Endothelial cell of umbilical vein (primary cell): Measurements from ENCODE around the gene LRRC31.

Experiments used
- EZH2 ChIP-seq: IDR thresholded peaks from 2 replicates; pipeline ENCODE4 v1.6.1; 2012; ENCODE audit warnings: borderline replicate concordance, low read depth, mild to moderate bottlenecking, moderate library complexity, low read length, inconsistent platforms; ENCODE audit not compliant: severe bottlenecking
- TF ChIP-seq, protein P1 (sequence below), 2 donors: IDR thresholded peaks; 1 replicate in 1 of 2; 2 replicates in 1 of 2; pipeline ENCODE4 v1.5.1; 2011; ENCODE audit warnings: low read length in 2 of 2, mild to moderate bottlenecking in 2 of 2, moderate library complexity in 2 of 2, control low read depth in 1 of 2, inconsistent platforms in 1 of 2, low read depth in 1 of 2; ENCODE audit not compliant: insufficient read depth in 1 of 2; ENCODE audit errors: extremely low read depth in 1 of 2

DNA sequence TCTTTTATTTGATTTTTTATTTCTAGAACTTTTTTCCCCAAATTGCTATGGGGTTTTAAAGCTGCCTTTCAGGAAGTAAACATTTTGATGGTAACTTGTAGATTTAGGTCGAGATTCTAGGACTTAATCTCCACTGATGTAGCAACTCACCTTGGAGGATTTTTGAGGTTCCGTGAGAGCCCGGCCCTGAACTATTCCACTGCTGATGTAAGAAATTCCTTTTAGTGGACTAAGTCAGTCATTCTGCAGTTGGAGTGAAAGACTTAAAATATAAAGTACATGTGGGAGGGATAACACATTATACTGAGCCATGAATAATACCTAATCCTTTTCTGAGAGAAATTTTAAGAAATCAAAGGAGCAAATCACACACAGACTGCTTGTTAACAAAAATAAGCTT is 44.4 kb downstream of the LRRC31 start:
- TF ChIP-seq, protein P1, sequence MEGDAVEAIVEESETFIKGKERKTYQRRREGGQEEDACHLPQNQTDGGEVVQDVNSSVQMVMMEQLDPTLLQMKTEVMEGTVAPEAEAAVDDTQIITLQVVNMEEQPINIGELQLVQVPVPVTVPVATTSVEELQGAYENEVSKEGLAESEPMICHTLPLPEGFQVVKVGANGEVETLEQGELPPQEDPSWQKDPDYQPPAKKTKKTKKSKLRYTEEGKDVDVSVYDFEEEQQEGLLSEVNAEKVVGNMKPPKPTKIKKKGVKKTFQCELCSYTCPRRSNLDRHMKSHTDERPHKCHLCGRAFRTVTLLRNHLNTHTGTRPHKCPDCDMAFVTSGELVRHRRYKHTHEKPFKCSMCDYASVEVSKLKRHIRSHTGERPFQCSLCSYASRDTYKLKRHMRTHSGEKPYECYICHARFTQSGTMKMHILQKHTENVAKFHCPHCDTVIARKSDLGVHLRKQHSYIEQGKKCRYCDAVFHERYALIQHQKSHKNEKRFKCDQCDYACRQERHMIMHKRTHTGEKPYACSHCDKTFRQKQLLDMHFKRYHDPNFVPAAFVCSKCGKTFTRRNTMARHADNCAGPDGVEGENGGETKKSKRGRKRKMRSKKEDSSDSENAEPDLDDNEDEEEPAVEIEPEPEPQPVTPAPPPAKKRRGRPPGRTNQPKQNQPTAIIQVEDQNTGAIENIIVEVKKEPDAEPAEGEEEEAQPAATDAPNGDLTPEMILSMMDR (IDR thresholded peaks at IDR 0.05; ENCODE audit: extremely low read depth in 1 of 2, insufficient read depth in 1 of 2, low read depth in 1 of 2, low read length in 2 of 2) = no peak
- no peak for TF ChIP-seq EZH2
